Femur (tissue), 1 donor: ENCODE data around the gene RASL11A.
A peak's percentile ranks its signal among the peaks of the same experiment; 100 is the strongest.
"Not testable (repeated sequence)": the region's sequence is repeated elsewhere in the genome, so short reads cannot be mapped to it uniquely, and the experiment has no call there.

Source experiments
- DNase-seq: peaks from one replicate; pipeline ENCODE4 v3.0.0-alpha.2; 2017

Gene RASL11A

DNA sequence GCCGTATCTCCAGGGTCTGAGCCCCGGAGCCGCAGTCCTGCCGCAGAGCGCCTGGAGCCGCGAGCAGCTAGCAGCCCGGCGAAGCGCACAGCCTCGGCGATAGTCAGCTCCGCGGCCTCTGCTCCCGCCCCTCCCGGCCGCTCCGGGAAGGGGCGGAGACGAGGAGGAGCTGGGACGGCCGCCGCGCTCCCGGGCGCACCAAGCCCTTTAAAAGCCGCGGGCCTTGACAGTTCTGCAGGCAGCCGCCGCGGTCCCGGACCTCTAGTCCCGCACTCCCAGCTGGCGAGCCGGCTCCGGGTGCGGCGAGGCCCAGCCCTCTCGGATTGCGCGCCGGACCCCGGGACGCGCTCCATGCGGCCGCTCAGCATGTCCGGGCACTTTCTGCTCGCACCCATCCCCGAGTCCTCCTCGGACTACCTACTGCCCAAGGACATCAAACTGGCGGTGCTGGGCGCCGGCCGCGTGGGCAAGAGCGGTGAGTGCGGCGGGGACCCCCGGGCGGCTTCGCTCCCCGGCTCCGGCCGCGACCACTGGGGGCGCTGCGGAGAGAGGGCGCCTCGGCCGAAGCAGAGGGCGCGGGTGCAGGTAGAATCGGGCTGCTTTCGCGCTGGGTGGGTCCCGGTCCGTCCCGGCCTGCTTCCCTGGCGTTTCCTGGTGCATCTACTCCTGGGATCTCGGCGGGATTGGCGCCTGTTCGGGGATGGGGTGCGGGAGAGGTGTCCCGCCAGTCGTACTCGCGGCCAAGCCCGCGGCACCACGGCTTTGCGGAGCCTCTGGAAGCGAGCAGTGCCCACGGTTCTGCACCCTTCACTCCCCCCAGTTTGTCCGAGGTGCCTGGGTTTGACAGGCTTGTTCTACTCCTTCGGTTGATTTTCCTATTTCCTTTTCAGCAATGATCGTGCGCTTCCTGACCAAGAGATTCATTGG lies at the start of gene RASL11A:
RASL11A (plus strand) TSS at position 237 of the 927 bp plus-strand sequence; CDS start at position 352, 115 bp downstream.
- peak; percentile 87 for DNase-seq

DNA sequence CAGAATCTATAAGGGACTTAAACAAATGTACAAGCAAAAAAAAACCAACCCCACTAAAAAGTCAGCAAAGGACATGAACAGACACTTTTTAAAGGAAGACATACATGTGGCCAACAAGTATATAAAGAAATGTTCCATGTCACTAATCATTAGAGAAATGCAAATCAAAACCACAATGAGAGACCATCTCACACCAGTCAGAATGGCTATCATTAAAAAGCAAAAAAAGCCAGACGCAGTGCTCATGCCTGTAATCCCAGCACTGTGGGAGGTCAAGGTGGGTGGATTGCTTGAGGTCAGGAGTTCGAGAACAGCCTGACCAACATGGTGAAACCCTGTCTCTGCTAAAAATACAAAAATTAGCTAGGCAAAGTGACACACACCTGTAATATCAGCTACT lies 48.5 kb upstream of the RASL11A start:
- not testable (repeated sequence) for DNase-seq

DNA sequence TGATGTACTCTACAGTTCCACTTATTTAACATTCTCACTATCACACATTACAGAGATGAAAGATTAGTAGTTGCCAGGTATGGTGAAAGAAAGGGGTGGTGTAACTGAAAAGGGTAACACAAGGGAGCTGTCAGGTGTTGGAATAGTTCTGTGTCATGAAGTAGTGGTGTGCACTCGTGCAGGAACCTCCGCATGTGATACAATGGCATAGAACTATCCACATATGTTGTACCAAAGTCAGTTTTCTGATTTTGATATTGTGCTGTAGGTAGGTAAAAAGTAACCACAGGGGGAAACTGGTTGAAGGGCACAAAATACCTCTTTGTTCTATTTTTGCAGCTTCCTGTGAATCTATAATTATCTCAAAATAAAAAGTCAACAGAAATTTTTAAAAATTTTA lies 43.6 kb upstream of the RASL11A start:
- no peak for DNase-seq

- DNase-seq, result no peak
These were observed 42.5 kb upstream of the RASL11A start for GRCh38 chr13:27228131-27228530.

GRCh38 chr13:27229642-27230041 lies 41.0 kb upstream of the RASL11A start:
- no peak for DNase-seq

GRCh38 chr13:27233964-27234363 lies 36.7 kb upstream of the RASL11A start:
- DNase-seq, result no peak

- no peak for DNase-seq
These were observed 34.2 kb upstream of the RASL11A start for GRCh38 chr13:27236478-27236877.

- DNase-seq, result no peak
These were observed 27.9 kb upstream of the RASL11A start for GRCh38 chr13:27242702-27243101.

DNA sequence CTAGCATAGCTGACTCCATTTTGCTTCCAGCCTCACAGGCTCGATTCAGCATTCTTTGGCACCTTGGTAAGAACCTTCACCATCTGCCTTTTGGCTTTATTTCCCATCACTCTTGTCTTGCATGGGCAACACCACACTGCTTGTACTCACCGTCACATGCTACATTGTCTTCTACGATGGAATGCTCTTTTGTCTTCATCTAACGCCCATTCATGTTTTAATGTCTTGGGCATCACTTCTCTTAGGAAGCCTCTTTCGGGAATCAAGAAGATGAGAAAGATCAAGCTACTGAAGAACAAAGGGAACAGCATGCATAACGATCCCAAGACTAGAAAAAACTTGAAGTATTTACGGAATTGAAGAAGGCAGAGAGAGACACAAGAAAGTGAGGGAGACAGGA lies 25.0 kb upstream of the RASL11A start:
- no peak for DNase-seq

GRCh38 chr13:27250833-27251165 lies 19.8 kb upstream of the RASL11A start:
- DNase-seq, result no peak

- peak; percentile 98 for DNase-seq
These were observed 19.2 kb upstream of the RASL11A start, which contains the start of gene RPL21 for GRCh38 chr13:27251166-27252091. Gene RPL21, plus strand, starts transcription at chr13:27251558. Its CDS starts 2,219 bp downstream, at chr13:27253777.

DNA sequence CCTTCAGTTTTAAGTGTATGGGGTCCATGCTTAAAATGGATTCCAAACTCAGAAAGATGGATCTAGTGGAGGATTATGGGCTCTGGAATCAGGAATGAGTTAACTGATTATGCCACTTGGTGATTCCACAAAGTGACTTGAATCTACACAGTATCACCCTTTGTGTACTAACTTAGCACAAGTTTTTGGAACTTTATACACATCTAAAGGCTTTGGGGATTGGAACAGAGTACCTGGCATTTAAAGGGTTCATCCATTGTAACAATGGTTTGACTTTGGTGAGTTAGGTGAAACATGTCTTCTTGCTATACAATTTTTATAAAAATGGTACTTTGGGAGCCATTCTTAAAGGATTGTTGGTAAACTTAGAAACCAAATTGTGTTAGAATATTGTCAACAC lies 18.2 kb upstream of the RASL11A start:
- no peak for DNase-seq

DNA sequence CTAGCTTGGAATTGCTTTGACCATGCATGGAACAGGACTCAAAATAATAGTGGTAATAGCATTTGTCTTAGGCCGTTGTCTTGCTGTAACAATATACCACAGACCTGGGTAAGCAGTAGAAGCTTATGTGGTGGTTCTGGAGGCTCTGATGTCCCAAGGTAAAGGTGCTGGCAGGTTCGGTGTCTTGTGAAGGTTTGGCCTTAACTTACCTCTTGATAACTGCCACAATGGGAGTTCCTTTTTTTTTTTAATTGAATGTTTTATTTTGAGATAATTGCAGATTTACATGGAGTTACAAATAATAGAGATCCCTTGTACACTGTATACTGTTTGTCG lies 13.4 kb upstream of the RASL11A start:
- no peak for DNase-seq

- DNase-seq, result no peak
These were observed 12.9 kb upstream of the RASL11A start for GRCh38 chr13:27257648-27258253.

- no peak for DNase-seq
These were observed 11.8 kb upstream of the RASL11A start for GRCh38 chr13:27258637-27259386.

GRCh38 chr13:27259831-27260230 lies 10.8 kb upstream of the RASL11A start:
- no peak for DNase-seq

GRCh38 chr13:27261396-27261795 lies 9.2 kb upstream of the RASL11A start:
- DNase-seq, result no peak

DNA sequence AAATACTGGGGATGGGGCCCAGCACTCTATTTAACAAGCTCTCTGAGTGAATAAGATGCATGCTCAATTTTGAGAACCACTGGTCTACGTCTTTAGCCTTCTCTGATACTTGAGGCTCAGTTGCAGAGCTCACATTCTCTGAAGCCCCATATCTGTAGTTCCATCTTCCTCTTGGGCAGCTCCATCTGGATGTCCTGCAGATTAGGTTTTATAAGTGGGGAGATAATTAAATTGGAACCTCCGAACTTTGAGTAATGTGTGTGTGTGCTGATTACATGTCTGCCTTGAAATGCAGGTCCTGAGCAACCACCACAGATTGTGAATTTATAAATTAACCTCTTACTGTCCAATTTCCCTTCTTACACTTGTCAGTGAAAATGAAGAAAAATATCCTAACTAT lies 7.2 kb upstream of the RASL11A start:
- no peak for DNase-seq

- peak; percentile 85 for DNase-seq
These were observed 6.4 kb upstream of the RASL11A start for GRCh38 chr13:27264181-27264580.

GRCh38 chr13:27264648-27265047 lies 6.0 kb upstream of the RASL11A start:
- DNase-seq, result no peak

DNA sequence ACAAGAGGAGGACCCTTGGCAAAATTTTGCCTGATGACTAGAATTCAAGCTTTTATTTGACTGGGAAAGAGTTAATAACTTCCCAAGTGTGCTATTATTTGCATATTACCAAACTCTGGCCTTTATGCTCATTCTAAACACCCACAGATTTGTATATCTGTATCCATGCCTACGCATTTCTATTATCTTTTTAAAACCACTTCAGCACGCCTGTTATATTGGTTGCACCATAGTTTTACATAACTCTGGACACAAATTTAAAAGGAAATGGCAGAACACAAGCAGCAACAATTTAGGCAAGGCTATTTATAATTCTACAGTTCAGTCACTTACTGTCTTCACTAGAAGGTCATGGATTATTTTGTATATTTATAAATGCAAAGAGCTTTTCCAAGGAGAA lies 3.7 kb upstream of the RASL11A start:
- DNase-seq, result no peak

DNA sequence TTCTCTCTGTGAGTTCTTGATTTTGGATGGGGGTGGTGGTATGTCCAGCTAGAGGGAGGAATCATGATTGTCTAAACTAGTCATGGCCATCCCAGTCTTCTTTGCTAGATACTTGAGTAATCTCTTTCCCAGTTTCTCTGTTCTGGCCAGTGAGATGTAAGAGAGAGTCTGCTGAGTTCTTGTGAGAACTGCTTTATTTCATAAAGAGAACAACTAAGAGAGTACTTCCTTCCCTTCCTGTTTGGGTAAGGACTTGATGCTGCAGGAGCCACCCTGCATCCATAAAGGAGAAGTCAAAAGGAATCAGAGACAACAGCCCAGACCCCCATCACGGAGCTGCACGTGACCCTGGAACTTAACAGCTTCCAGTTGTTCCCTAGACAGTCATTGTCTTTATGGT lies 3.0 kb upstream of the RASL11A start:
- DNase-seq, result no peak
